Measurements from ENCODE around the gene DTNBP1.

DNA sequence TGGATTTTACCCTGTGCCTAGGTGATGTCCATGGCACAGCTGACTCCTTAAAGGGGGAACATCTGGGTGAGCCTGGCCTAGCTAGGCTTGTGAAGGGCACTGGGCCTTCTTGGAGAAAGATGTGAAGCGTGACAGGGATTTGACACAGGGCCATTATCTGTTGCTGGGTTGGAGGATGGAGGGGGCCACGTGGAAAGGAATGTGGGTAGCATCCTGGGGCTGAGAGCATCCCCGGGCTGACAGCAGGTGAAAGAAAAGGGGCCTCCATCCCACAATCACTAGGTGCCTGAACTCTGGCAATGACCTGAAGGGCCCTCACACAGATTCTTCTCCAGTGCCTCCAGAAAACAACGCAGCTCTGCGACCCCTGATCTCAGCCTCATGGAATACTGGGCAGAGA lies 124.7 kb downstream of the DTNBP1 start:
- TF ChIP-seq POLR2A (IDR thresholded peaks at IDR 0.05; ENCODE audit: low read depth, low read length): no peak
- TF ChIP-seq, protein P1, sequence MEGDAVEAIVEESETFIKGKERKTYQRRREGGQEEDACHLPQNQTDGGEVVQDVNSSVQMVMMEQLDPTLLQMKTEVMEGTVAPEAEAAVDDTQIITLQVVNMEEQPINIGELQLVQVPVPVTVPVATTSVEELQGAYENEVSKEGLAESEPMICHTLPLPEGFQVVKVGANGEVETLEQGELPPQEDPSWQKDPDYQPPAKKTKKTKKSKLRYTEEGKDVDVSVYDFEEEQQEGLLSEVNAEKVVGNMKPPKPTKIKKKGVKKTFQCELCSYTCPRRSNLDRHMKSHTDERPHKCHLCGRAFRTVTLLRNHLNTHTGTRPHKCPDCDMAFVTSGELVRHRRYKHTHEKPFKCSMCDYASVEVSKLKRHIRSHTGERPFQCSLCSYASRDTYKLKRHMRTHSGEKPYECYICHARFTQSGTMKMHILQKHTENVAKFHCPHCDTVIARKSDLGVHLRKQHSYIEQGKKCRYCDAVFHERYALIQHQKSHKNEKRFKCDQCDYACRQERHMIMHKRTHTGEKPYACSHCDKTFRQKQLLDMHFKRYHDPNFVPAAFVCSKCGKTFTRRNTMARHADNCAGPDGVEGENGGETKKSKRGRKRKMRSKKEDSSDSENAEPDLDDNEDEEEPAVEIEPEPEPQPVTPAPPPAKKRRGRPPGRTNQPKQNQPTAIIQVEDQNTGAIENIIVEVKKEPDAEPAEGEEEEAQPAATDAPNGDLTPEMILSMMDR (conservative IDR thresholded peaks at IDR 0.05; ENCODE audit: low read depth, low read length): no peak
